SK-N-SH treated with all-trans-retinoic acid at 6 μM for 48 hours (cell line): Measurements from ENCODE around the gene CCT2.

Experiments used
- ATAC-seq: fragments of 200-7000 bp; cut with Tn5 transposase; 3 replicates; pipeline ENCODE4 v1.9.1; 2020; ENCODE audit warnings: mild to moderate bottlenecking, moderate library complexity
- BACH2 ChIP-seq: fragments of 250-450 bp; sonication (Bioruptor Pico); IDR thresholded peaks from 2 replicates; pipeline ENCODE4 v1.9.0; 2021; ENCODE audit warnings: mild to moderate bottlenecking, borderline replicate concordance
- CSDC2 ChIP-seq: fragments of 250-450 bp; sonication (Bioruptor Pico); IDR thresholded peaks from 2 replicates; pipeline ENCODE4 v1.5.0; 2020; ENCODE audit warnings: mild to moderate bottlenecking, moderate library complexity
- CSRNP3 ChIP-seq: fragments of 250-450 bp; sonication (Bioruptor Pico); IDR thresholded peaks from 2 replicates; pipeline ENCODE4 v1.5.1; 2021; ENCODE audit warnings: mild to moderate bottlenecking, moderate library complexity
- ESRRG ChIP-seq: fragments of 250-450 bp; sonication (Bioruptor Pico); IDR thresholded peaks from 2 replicates; pipeline ENCODE4 v1.6.1; 2021; ENCODE audit warnings: mild to moderate bottlenecking
- ISL1 ChIP-seq: fragments of 250-450 bp; sonication (Bioruptor Pico); IDR thresholded peaks from 2 replicates; pipeline ENCODE4 v2.1.2; 2022; ENCODE audit warnings: mild to moderate bottlenecking, moderate library complexity
- OSR1 ChIP-seq: fragments of 250-450 bp; sonication (Bioruptor Pico); IDR thresholded peaks from 2 replicates; pipeline ENCODE4 v1.8.0; 2022; ENCODE audit warnings: moderate library complexity, mild to moderate bottlenecking, inconsistent platforms
- POU6F1 ChIP-seq: fragments of 250-450 bp; sonication (Bioruptor Pico); IDR thresholded peaks from 2 replicates; pipeline ENCODE4 v1.8.0; 2021; ENCODE audit warnings: low read depth, mild to moderate bottlenecking, moderate library complexity, borderline replicate concordance
- PPARA ChIP-seq: fragments of 250-450 bp; sonication (Bioruptor Pico); IDR thresholded peaks from 2 replicates; pipeline ENCODE4 v1.5.0; 2020; ENCODE audit warnings: mild to moderate bottlenecking, borderline replicate concordance
- RARB ChIP-seq: fragments of 250-450 bp; sonication (Bioruptor Pico); IDR thresholded peaks from 2 replicates; pipeline ENCODE4 v1.8.0; 2021; ENCODE audit warnings: mild to moderate bottlenecking, moderate library complexity
- SNAI2 ChIP-seq: fragments of 250-450 bp; sonication (Bioruptor Pico); IDR thresholded peaks from 2 replicates; pipeline ENCODE4 v1.5.0; 2020; ENCODE audit warnings: mild to moderate bottlenecking, moderate library complexity
- TCF4 ChIP-seq: fragments of 250-450 bp; sonication (Bioruptor Pico); IDR thresholded peaks from 2 replicates; pipeline ENCODE4 v1.8.0; 2021; ENCODE audit warnings: mild to moderate bottlenecking, moderate library complexity, borderline replicate concordance
- TOX ChIP-seq: fragments of 250-450 bp; sonication (Bioruptor Pico); IDR thresholded peaks from 2 replicates; pipeline ENCODE4 v1.8.0; 2021; ENCODE audit warnings: mild to moderate bottlenecking, moderate library complexity, borderline replicate concordance
- TSHZ2 ChIP-seq: fragments of 250-450 bp; sonication (Bioruptor Pico); IDR thresholded peaks from 2 replicates; pipeline ENCODE4 v1.5.0; 2020; ENCODE audit warnings: mild to moderate bottlenecking, moderate library complexity
- ZFP3 ChIP-seq: fragments of 250-450 bp; sonication (Bioruptor Pico); IDR thresholded peaks from 2 replicates; pipeline ENCODE4 v1.5.0; 2020; ENCODE audit warnings: mild to moderate bottlenecking, moderate library complexity
- ZFP30 ChIP-seq: fragments of 450-650 bp; formaldehyde crosslinking; IDR thresholded peaks from 2 replicates; pipeline ENCODE4 v1.5.0; 2022; ENCODE audit warnings: mild to moderate bottlenecking, moderate library complexity
- ZNF565 ChIP-seq: fragments of 450-650 bp; formaldehyde crosslinking; conservative IDR thresholded peaks from 2 replicates; pipeline ENCODE4 v1.5.0; 2020; ENCODE audit warnings: low read depth, mild to moderate bottlenecking, moderate library complexity
- ZNF70 ChIP-seq: fragments of 450-650 bp; formaldehyde crosslinking; IDR thresholded peaks from 2 replicates; pipeline ENCODE4 v1.5.0; 2020; ENCODE audit warnings: mild to moderate bottlenecking, moderate library complexity
- ZNF8 ChIP-seq: fragments of 450-650 bp; formaldehyde crosslinking; IDR thresholded peaks from 2 replicates; pipeline ENCODE4 v1.5.0; 2020; ENCODE audit warnings: mild to moderate bottlenecking, moderate library complexity
- TF ChIP-seq, protein P1 (sequence below): fragments of 250-450 bp; sonication (Bioruptor Pico); IDR thresholded peaks from 2 replicates; pipeline ENCODE4 v1.5.1; 2020; ENCODE audit warnings: low read depth, mild to moderate bottlenecking, moderate library complexity
- TF ChIP-seq, protein P2 (sequence below): fragments of 250-450 bp; sonication (Bioruptor Pico); IDR thresholded peaks from 2 replicates; pipeline ENCODE4 v1.8.0; 2020; ENCODE audit warnings: mild to moderate bottlenecking, moderate library complexity, borderline replicate concordance

CCT2 gene

GRCh38 chr12:69563166-69563762, 22.0 kb upstream of the CCT2 start:
- no peak for ATAC-seq
- no peak for TF ChIP-seq CSRNP3
- TF ChIP-seq, protein P1, sequence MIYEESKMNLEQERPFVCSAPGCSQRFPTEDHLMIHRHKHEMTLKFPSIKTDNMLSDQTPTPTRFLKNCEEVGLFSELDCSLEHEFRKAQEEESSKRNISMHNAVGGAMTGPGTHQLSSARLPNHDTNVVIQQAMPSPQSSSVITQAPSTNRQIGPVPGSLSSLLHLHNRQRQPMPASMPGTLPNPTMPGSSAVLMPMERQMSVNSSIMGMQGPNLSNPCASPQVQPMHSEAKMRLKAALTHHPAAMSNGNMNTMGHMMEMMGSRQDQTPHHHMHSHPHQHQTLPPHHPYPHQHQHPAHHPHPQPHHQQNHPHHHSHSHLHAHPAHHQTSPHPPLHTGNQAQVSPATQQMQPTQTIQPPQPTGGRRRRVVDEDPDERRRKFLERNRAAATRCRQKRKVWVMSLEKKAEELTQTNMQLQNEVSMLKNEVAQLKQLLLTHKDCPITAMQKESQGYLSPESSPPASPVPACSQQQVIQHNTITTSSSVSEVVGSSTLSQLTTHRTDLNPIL (CRISPR knock-in tag) = no peak
- no peak for TF ChIP-seq ZNF8
- no peak for TF ChIP-seq ZFP30
- TF ChIP-seq ZFP3 (CRISPR knock-in tag) = no peak
- no peak for TF ChIP-seq BACH2 (CRISPR knock-in tag)
- TF ChIP-seq, protein P2, sequence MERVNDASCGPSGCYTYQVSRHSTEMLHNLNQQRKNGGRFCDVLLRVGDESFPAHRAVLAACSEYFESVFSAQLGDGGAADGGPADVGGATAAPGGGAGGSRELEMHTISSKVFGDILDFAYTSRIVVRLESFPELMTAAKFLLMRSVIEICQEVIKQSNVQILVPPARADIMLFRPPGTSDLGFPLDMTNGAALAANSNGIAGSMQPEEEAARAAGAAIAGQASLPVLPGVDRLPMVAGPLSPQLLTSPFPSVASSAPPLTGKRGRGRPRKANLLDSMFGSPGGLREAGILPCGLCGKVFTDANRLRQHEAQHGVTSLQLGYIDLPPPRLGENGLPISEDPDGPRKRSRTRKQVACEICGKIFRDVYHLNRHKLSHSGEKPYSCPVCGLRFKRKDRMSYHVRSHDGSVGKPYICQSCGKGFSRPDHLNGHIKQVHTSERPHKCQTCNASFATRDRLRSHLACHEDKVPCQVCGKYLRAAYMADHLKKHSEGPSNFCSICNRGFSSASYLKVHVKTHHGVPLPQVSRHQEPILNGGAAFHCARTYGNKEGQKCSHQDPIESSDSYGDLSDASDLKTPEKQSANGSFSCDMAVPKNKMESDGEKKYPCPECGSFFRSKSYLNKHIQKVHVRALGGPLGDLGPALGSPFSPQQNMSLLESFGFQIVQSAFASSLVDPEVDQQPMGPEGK (CRISPR knock-in tag) = no peak
- TF ChIP-seq, all 23 proteins: peak for 0

GRCh38 chr12:69566603-69567002, 18.7 kb upstream of the CCT2 start:
- TF ChIP-seq ZNF70 (CRISPR knock-in tag) (no peak), ESRRG (no peak), TCF4 (CRISPR knock-in tag) (no peak), TOX (CRISPR knock-in tag) (no peak), ZNF565 (CRISPR knock-in tag) (no peak), CSRNP3 (no peak), ZNF8 (no peak), OSR1 (no peak), CSDC2 (CRISPR knock-in tag) (no peak), ISL1 (CRISPR knock-in tag) (no peak), BACH2 (CRISPR knock-in tag) (no peak), PPARA (CRISPR knock-in tag) (no peak), SNAI2 (CRISPR knock-in tag) (no peak), POU6F1 (CRISPR knock-in tag) (no peak), RARB (CRISPR knock-in tag) (no peak), ZFP3 (CRISPR knock-in tag) (no peak)
- TF ChIP-seq, protein P1 (CRISPR knock-in tag) = no peak
- TF ChIP-seq, all 23 proteins: peak for 0
- ATAC-seq = no peak

DNA sequence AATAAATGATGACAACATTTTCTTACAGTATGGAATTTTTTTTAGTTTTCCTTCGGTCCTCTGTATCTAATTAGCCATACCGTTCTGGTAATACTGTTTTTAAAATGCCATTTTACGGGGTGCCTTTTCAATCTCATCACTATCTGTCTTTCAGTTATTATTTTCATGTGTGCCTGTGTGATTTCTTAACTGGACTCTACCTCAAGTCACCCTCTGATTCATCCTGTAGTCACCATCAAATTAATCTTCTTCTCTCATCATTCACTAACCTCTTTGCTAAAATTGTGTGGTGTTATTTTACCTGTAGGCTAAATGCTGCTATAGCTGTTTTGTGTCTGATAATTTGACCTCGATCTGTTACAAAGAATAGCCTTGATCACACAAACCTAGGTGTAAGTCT, 16.0 kb upstream of the CCT2 start:
- TF ChIP-seq RARB (CRISPR knock-in tag) = no peak
- TF ChIP-seq TCF4 (CRISPR knock-in tag) = no peak
- no peak for TF ChIP-seq POU6F1 (CRISPR knock-in tag)
- TF ChIP-seq ZNF70 (CRISPR knock-in tag) = no peak
- TF ChIP-seq PPARA (CRISPR knock-in tag) = no peak
- no peak for TF ChIP-seq ESRRG
- no peak for TF ChIP-seq TSHZ2
- TF ChIP-seq CSRNP3 = no peak
- peak; percentile 71 for ATAC-seq
